Measurements from ENCODE around the gene MYH7. TPM values are rescaled to one million over a fixed set of nuclear protein-coding genes. Genes with fewer than 3 reads are reported as not detected.

MYH7 gene
- polyA plus RNA-seq, 1 of the 3 experiments (the other 2 are of a cell fraction), result not detected

- no peak overlapping the region for H3K4me3 ChIP-seq (ENCODE audit: low read depth in 2 of 2, low read length in 1 of 2)
- no peak overlapping the region for H3K9ac ChIP-seq
- peaks cover 2% of the 10 kb centered on the region; the same call in 1 of the 2 replicates for H3K27me3 ChIP-seq (ENCODE audit: insufficient read depth)
- TF ChIP-seq TCF12 (IDR thresholded peaks at IDR 0.05), result no peak
- TF ChIP-seq FOSL2 (IDR thresholded peaks at IDR 0.05; ENCODE audit: borderline replicate concordance, low read depth), result no peak
- no peak for TF ChIP-seq RFX5 (IDR thresholded peaks at IDR 0.05; ENCODE audit: low read length)
- no peak for TF ChIP-seq YY1 (IDR thresholded peaks at IDR 0.05; ENCODE audit: low read depth)
- no peak for TF ChIP-seq CHD2 (IDR thresholded peaks at IDR 0.05; ENCODE audit: low read length, partially characterized antibody)
- TF ChIP-seq, protein P1, sequence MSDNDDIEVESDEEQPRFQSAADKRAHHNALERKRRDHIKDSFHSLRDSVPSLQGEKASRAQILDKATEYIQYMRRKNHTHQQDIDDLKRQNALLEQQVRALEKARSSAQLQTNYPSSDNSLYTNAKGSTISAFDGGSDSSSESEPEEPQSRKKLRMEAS (IDR thresholded peaks at IDR 0.05; ENCODE audit: low read depth), result no peak
- no peak for TF ChIP-seq PBX3 (IDR thresholded peaks at IDR 0.05)
- TF ChIP-seq SMC3 (IDR thresholded peaks at IDR 0.05; ENCODE audit: low read depth, low read length), result no peak
- no peak for TF ChIP-seq GABPA (IDR thresholded peaks at IDR 0.05; ENCODE audit: low read depth)
- no peak for TF ChIP-seq RXRA (IDR thresholded peaks at IDR 0.05; ENCODE audit: borderline replicate concordance, low read depth)
- TF ChIP-seq JUND (IDR thresholded peaks at IDR 0.05), result no peak
- H3K4me2 ChIP-seq, result no peak overlapping the region
- no peaks in the 10 kb centered on the region for H3K79me2 ChIP-seq (ENCODE audit: insufficient read depth)
- 39% methylated on average over 9 of the region's 10 CpGs for WGBS (ENCODE audit: low lambda C conversion rate)
- no peak overlapping the region for H3K27ac ChIP-seq (ENCODE audit: low read depth in 2 of 2, low read length in 1 of 2)
- H4K20me1 ChIP-seq (ENCODE audit: insufficient read depth), result no peaks in the 10 kb centered on the region
- POLR2A ChIA-PET, result no interaction called here
- H2AFZ ChIP-seq (ENCODE audit: low read depth), result no peak overlapping the region
- no peaks in the 10 kb centered on the region for H3K9me2 ChIP-seq
- no peaks in the 10 kb centered on the region for H3K9me3 ChIP-seq
- DNase-seq, result no peak
- H3F3A ChIP-seq (replicated peaks; ENCODE audit: insufficient read depth), result no peaks in the 10 kb centered on the region
- no peaks in the 10 kb centered on the region; a peak in 1 of 4 replicates for H3K4me1 ChIP-seq (ENCODE audit: control insufficient read depth in 1 of 2, insufficient read depth in 2 of 2, low read depth in 1 of 2, low read length in 1 of 2)
- CTCF ChIA-PET, result interaction anchor here (1.3 kb wide), 1 partner anchor 50 kb away, joined by 3 read pairs; no protein-coding TSS in a partner anchor
- no peaks in the 10 kb centered on the region for H3K36me3 ChIP-seq (replicated peaks in 1 of 2; ENCODE audit: control insufficient read depth in 1 of 2, insufficient read depth in 2 of 2, low read length in 1 of 2)
Observed at GRCh38 chr14:23430016-23430722, 5.3 kb downstream of the MYH7 start.

DNA sequence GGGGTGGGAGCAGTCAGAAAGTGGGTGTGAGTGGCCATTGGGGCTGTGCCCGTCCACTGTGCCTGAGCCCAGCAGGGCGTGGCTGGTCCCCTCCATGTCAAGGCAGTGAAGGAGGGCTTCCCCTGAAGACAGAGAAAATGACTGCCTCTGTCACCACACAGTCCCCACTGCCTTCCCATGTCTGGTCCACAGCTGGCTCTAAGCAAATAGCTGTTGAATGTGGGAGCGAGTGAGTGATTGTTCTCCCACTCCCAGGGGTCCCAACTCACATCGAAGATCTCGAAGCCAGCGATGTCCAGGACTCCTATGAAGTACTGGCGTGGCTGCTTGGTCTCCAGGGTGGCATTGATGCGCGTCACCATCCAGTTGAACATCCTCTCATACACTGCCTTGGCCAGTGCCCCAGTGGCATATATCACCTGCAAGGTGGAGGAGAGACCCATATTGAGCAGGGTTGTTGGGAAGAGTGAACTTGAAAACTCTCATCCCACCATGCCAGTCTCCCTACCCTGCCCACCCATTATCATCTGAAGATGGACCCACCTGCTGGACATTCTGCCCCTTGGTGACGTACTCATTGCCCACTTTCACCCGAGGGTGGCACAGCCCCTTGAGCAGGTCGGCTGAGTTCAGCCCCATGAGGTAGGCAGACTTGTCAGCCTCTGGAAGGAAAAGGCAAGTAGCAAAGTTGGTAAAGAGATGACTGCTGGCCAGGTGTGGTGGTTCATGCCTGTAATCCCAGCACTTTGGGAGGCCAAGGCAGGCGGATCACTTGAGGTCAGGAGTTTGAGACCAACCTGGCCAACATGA lies 6.6 kb downstream of the MYH7 start:
- CTCF ChIA-PET, result interaction anchor here (1.1 kb wide), 1 partner anchor 49 kb away, joined by 3 read pairs; no protein-coding TSS in a partner anchor
- 29% methylated on average over 13 of the region's 13 CpGs for WGBS (ENCODE audit: low lambda C conversion rate)
- no peak for DNase-seq
- TF ChIP-seq NRF1 (IDR thresholded peaks at IDR 0.05; ENCODE audit: low read depth, low read length), result no peak
- no peak for TF ChIP-seq PBX3 (IDR thresholded peaks at IDR 0.05)
- no peak for TF ChIP-seq CHD2 (IDR thresholded peaks at IDR 0.05; ENCODE audit: low read length, partially characterized antibody)
- no peak for TF ChIP-seq FOXM1 (IDR thresholded peaks at IDR 0.05; ENCODE audit: low read depth)
- TF ChIP-seq SMC3 (IDR thresholded peaks at IDR 0.05; ENCODE audit: low read depth, low read length), result no peak
- TF ChIP-seq, protein P1 (IDR thresholded peaks at IDR 0.05; ENCODE audit: low read depth), result no peak
- TF ChIP-seq GABPA (IDR thresholded peaks at IDR 0.05; ENCODE audit: low read depth), result no peak
- no peak for TF ChIP-seq ELF1 (IDR thresholded peaks at IDR 0.05)
- TF ChIP-seq NFIC (IDR thresholded peaks at IDR 0.05; ENCODE audit: borderline replicate concordance), result no peak
- TF ChIP-seq RFX5 (IDR thresholded peaks at IDR 0.05; ENCODE audit: low read length), result no peak
- no peak for TF ChIP-seq CTCF (IDR thresholded peaks at IDR 0.05)
- TF ChIP-seq, protein P2, sequence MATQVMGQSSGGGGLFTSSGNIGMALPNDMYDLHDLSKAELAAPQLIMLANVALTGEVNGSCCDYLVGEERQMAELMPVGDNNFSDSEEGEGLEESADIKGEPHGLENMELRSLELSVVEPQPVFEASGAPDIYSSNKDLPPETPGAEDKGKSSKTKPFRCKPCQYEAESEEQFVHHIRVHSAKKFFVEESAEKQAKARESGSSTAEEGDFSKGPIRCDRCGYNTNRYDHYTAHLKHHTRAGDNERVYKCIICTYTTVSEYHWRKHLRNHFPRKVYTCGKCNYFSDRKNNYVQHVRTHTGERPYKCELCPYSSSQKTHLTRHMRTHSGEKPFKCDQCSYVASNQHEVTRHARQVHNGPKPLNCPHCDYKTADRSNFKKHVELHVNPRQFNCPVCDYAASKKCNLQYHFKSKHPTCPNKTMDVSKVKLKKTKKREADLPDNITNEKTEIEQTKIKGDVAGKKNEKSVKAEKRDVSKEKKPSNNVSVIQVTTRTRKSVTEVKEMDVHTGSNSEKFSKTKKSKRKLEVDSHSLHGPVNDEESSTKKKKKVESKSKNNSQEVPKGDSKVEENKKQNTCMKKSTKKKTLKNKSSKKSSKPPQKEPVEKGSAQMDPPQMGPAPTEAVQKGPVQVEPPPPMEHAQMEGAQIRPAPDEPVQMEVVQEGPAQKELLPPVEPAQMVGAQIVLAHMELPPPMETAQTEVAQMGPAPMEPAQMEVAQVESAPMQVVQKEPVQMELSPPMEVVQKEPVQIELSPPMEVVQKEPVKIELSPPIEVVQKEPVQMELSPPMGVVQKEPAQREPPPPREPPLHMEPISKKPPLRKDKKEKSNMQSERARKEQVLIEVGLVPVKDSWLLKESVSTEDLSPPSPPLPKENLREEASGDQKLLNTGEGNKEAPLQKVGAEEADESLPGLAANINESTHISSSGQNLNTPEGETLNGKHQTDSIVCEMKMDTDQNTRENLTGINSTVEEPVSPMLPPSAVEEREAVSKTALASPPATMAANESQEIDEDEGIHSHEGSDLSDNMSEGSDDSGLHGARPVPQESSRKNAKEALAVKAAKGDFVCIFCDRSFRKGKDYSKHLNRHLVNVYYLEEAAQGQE (IDR thresholded peaks at IDR 0.05; ENCODE audit: low read depth, low read length), result no peak

More for the DNA sequence above, 6.6 kb downstream of the MYH7 start:
- Histone ChIP-seq H3F3A (replicated peaks; ENCODE audit: insufficient read depth) (no peaks in the 10 kb centered on the region), H3K27ac (ENCODE audit: low read depth in 2 of 2, low read length in 1 of 2) (no peak overlapping the region), H2AFZ (ENCODE audit: low read depth) (no peak overlapping the region), H3K9me2 (no peaks in the 10 kb centered on the region), H3K9ac (no peak overlapping the region), H3K9me3 (no peaks in the 10 kb centered on the region), H3K27me3 (ENCODE audit: insufficient read depth) (peaks cover 6% of the 10 kb centered on the region; the same call in 1 of the 2 replicates), H3K36me3 (replicated peaks in 1 of 2; ENCODE audit: control insufficient read depth in 1 of 2, insufficient read depth in 2 of 2, low read length in 1 of 2) (no peaks in the 10 kb centered on the region), H3K4me3 (ENCODE audit: low read depth in 2 of 2, low read length in 1 of 2) (no peak overlapping the region), H4K20me1 (ENCODE audit: insufficient read depth) (no peaks in the 10 kb centered on the region), H3K79me2 (ENCODE audit: insufficient read depth) (no peaks in the 10 kb centered on the region), H3K4me1 (ENCODE audit: control insufficient read depth in 1 of 2, insufficient read depth in 2 of 2, low read depth in 1 of 2, low read length in 1 of 2) (no peaks in the 10 kb centered on the region; a peak in 1 of 4 replicates), H3K4me2 (no peak overlapping the region)
- POLR2A ChIA-PET, result no interaction called here
